ENCODE results near the gene UBE2E1.

UBE2E1 gene

GRCh38 chr3:23798876-23799275 lies 6.9 kb upstream of the UBE2E1 start:
- Histone ChIP-seq H3K27me3 (ENCODE audit: insufficient read depth, low read length) (no peaks in the 10 kb centered on the region), H3K4me2 (ENCODE audit: low read length) (no peak overlapping the region), H3K36me3 (ENCODE audit: insufficient read depth, low read length) (no peaks in the 10 kb centered on the region), H3K27ac (ENCODE audit: low read depth, low read length, poor library complexity, severe bottlenecking) (no peak overlapping the region), H2AFZ (ENCODE audit: low read length) (no peak overlapping the region), H3F3A (ENCODE audit: insufficient read depth, low read length) (no peaks in the 10 kb centered on the region), H3K79me2 (ENCODE audit: insufficient read depth, low read length) (no peaks in the 10 kb centered on the region), H3K9me2 (ENCODE audit: low read depth, low read length) (no peaks in the 10 kb centered on the region), H3K9me3 (ENCODE audit: low read length) (no peaks in the 10 kb centered on the region), H3K4me3 (ENCODE audit: low read depth, low read length, poor library complexity, severe bottlenecking) (no peak overlapping the region), H4K20me1 (ENCODE audit: insufficient read depth, low read length) (no peaks in the 10 kb centered on the region), H3K9ac (ENCODE audit: low read length) (no peak overlapping the region), H3K4me1 (ENCODE audit: insufficient read depth, low read length, severe bottlenecking) (no peaks in the 10 kb centered on the region)
- TF ChIP-seq EZH2 (IDR thresholded peaks at IDR 0.05; ENCODE audit: borderline replicate concordance, low read length): no peak
- no peak for TF ChIP-seq CTCF (IDR thresholded peaks at IDR 0.05; ENCODE audit: low read length)

DNA sequence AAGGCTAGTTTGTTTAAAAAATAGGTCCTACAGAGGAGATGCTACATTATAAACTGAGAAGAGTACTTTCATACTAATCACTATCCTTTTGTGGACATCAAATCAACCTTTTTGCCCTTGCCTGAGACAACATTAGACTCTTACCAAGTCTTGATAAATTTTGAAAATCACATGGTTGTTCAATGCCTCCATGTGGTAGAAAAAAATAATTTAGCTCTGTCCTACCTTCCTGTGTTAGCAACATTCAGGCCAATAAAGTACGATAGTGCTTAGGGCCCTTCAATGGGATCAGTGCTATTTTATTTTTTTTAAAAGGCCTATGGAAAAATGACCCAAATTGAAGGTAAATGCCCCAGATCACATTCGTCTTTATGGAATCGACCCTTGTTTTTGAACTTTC lies 5.0 kb upstream of the UBE2E1 start:
- H3K9me2 ChIP-seq (ENCODE audit: low read depth, low read length): no peaks in the 10 kb centered on the region
- H3K4me3 ChIP-seq (ENCODE audit: low read depth, low read length, poor library complexity, severe bottlenecking): no peak overlapping the region
- H3K4me2 ChIP-seq (ENCODE audit: low read length): no peak overlapping the region
- 0 out of 2 replicates have a peak, but pooled peaks cover 4% of the 10 kb centered on the region for H3F3A ChIP-seq (ENCODE audit: insufficient read depth, low read length)
- H3K27ac ChIP-seq (ENCODE audit: low read depth, low read length, poor library complexity, severe bottlenecking): no peak overlapping the region
- no peak overlapping the region for H3K9ac ChIP-seq (ENCODE audit: low read length)
- no peaks in the 10 kb centered on the region for H3K36me3 ChIP-seq (ENCODE audit: insufficient read depth, low read length)
- peak; percentile 43 for TF ChIP-seq CTCF (IDR thresholded peaks at IDR 0.05; ENCODE audit: low read length)
- TF ChIP-seq EZH2 (IDR thresholded peaks at IDR 0.05; ENCODE audit: borderline replicate concordance, low read length): no peak
- no peaks in the 10 kb centered on the region for H3K9me3 ChIP-seq (ENCODE audit: low read length)
- H3K4me1 ChIP-seq (ENCODE audit: insufficient read depth, low read length, severe bottlenecking): peaks cover 7% of the 10 kb centered on the region
- H3K27me3 ChIP-seq (ENCODE audit: insufficient read depth, low read length): no peaks in the 10 kb centered on the region
- H3K79me2 ChIP-seq (ENCODE audit: insufficient read depth, low read length): no peaks in the 10 kb centered on the region
- H2AFZ ChIP-seq (ENCODE audit: low read length): no peak overlapping the region
- no peaks in the 10 kb centered on the region for H4K20me1 ChIP-seq (ENCODE audit: insufficient read depth, low read length)

DNA sequence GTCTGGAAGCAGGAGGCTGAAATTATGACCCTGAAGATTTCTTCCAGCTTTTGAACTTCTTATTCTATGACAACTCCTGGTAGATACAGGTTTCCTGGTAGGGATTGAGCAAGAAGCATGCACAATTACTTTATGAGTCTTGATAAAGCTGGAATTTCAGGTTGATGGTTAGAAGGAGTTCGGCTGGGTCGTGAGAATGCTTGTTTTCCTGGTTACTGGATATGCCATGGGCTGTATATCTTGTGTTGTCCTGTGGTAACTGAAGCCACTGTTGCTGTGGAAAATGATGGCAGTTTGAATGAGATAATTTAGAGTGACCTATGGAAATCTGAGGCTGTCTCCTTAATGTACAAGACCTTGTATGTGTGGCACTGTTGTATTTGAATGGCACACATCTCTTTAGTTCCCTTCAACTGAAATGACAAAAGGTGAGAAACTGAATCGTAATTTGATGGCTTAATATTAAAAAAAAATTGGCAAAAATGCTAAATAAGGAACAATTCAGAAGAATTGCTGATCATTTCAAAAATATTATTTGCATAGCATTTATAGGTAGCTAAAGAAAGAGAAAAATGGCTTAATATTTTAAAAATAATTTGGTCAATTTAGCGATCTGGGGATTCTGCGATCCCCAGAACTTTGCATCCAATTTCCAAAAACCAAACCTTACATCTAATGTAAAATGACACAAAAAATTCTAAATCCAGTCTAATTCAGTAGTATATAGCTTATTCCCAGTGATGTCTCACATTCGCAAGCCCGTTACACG lies 1.1 kb upstream of the UBE2E1 start:
- Histone ChIP-seq H3K9me3 (ENCODE audit: low read length) (no peaks in the 10 kb centered on the region), H3K27me3 (ENCODE audit: insufficient read depth, low read length) (no peaks in the 10 kb centered on the region), H3F3A (ENCODE audit: insufficient read depth, low read length) (0 out of 2 replicates have a peak, but pooled peaks cover 4% of the 10 kb centered on the region), H3K9ac (ENCODE audit: low read length) (no peak overlapping the region), H3K4me2 (ENCODE audit: low read length) (no peak overlapping the region), H3K9me2 (ENCODE audit: low read depth, low read length) (no peaks in the 10 kb centered on the region), H3K4me3 (ENCODE audit: low read depth, low read length, poor library complexity, severe bottlenecking) (no peak overlapping the region), H3K4me1 (ENCODE audit: insufficient read depth, low read length, severe bottlenecking) (peaks cover 33% of the 10 kb centered on the region), H4K20me1 (ENCODE audit: insufficient read depth, low read length) (no peaks in the 10 kb centered on the region), H2AFZ (ENCODE audit: low read length) (no peak overlapping the region), H3K36me3 (ENCODE audit: insufficient read depth, low read length) (peaks cover 15% of the 10 kb centered on the region; the same call in 1 of the 2 replicates), H3K27ac (ENCODE audit: low read depth, low read length, poor library complexity, severe bottlenecking) (no peak overlapping the region), H3K79me2 (ENCODE audit: insufficient read depth, low read length) (no peaks in the 10 kb centered on the region)
- TF ChIP-seq EZH2 (IDR thresholded peaks at IDR 0.05; ENCODE audit: borderline replicate concordance, low read length) (no peak), CTCF (IDR thresholded peaks at IDR 0.05; ENCODE audit: low read length) (no peak)
